ENCODE measurements around the gene PPP2R2D.

Gene PPP2R2D

DNA sequence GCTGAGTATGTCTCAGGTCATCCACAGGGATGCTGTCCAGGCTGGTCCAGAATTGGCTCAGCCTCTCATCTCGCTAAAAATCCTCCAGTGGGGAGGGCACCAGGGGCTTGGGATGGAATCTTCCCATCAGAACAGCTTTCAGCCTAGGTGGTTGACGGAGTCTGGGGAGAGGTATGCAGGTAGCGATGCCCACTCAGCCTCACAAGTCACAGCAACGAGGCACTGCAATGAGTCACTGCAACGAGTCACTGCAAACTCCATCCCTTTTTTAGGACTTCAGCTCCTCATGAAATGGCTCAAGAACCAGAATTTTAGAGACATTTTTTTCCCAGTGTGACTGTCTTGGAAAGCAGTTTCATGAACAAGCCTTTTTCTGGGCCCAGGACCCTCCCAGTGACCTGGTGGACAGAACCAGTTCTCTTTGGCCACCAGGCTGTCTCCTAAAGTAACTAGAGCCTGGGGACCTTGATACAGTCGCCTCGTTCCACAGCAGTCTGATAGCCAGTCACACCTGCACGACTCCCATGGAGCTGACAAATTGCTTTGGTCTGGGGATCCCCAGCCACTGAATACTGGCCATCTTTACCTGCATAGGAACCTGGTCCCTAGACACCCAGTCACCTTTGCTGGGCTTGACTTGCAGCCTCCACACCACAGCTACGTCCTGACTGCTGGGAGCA lies 41.3 kb upstream of the PPP2R2D start:
- no peak overlapping the region for H3K4me3 ChIP-seq (ENCODE audit: low read depth, low read length)
- TF ChIP-seq, protein P1, sequence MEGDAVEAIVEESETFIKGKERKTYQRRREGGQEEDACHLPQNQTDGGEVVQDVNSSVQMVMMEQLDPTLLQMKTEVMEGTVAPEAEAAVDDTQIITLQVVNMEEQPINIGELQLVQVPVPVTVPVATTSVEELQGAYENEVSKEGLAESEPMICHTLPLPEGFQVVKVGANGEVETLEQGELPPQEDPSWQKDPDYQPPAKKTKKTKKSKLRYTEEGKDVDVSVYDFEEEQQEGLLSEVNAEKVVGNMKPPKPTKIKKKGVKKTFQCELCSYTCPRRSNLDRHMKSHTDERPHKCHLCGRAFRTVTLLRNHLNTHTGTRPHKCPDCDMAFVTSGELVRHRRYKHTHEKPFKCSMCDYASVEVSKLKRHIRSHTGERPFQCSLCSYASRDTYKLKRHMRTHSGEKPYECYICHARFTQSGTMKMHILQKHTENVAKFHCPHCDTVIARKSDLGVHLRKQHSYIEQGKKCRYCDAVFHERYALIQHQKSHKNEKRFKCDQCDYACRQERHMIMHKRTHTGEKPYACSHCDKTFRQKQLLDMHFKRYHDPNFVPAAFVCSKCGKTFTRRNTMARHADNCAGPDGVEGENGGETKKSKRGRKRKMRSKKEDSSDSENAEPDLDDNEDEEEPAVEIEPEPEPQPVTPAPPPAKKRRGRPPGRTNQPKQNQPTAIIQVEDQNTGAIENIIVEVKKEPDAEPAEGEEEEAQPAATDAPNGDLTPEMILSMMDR (IDR thresholded peaks at IDR 0.05; ENCODE audit: insufficient read depth, low read depth, low read length, missing control alignments), result no peak
- no peak for DNase-seq (ENCODE audit: low read depth)

- no peak overlapping the region for H3K4me3 ChIP-seq (ENCODE audit: low read depth, low read length)
- DNase-seq (ENCODE audit: low read depth), result no peak
- TF ChIP-seq, protein P1 (IDR thresholded peaks at IDR 0.05; ENCODE audit: insufficient read depth, low read depth, low read length, missing control alignments), result no peak
Measured at GRCh38 chr10:131860311-131860710, 40.5 kb upstream of the PPP2R2D start.

GRCh38 chr10:131860806-131861440 lies 39.9 kb upstream of the PPP2R2D start:
- TF ChIP-seq, protein P1 (IDR thresholded peaks at IDR 0.05; ENCODE audit: insufficient read depth, low read depth, low read length, missing control alignments), result no peak
- no peak overlapping the region for H3K4me3 ChIP-seq (ENCODE audit: low read depth, low read length)
- no peak for DNase-seq (ENCODE audit: low read depth)

- TF ChIP-seq, protein P1 (IDR thresholded peaks at IDR 0.05; ENCODE audit: insufficient read depth, low read depth, low read length, missing control alignments), result no peak
- H3K4me3 ChIP-seq (ENCODE audit: low read depth, low read length), result no peak overlapping the region
- DNase-seq (ENCODE audit: low read depth), result no peak
Measured at GRCh38 chr10:131862548-131862947, 38.3 kb upstream of the PPP2R2D start.

DNA sequence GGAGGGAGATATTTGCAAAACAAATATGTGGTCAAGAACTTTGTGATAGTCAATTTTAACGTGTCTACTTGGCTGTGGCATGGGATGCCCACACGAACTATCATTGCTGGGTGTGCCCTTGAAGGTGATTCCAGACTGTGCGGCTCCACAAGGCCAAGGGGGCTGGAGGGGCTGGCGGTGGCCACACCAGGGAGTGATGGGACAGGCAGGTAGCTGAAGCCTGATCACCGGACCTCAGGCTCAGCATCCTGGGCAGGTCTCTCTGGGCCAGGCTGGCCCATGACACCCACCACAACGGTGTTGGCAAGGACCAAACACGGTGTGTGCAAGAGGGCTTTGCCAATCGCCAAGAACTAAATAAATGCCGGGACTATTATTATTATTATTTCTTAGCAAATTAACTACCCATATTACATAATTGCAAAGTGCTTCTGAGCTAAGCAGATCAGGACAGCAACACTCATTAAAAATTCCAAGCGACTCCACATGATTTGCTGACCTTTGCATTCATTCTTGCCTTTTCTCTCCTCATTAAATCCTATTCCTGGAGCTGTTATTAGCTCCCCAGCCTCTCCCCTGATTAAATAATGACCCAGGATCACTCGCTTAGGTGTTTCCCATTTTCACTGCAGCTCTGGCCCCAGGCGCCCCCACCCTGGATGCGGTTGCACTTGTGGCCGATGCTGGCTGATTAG lies 35.4 kb upstream of the PPP2R2D start:
- DNase-seq (ENCODE audit: low read depth), result no peak
- TF ChIP-seq, protein P1 (IDR thresholded peaks at IDR 0.05; ENCODE audit: insufficient read depth, low read depth, low read length, missing control alignments), result no peak

GRCh38 chr10:131866673-131867072 lies 34.1 kb upstream of the PPP2R2D start:
- DNase-seq (ENCODE audit: low read depth), result no peak
- TF ChIP-seq, protein P1 (IDR thresholded peaks at IDR 0.05; ENCODE audit: insufficient read depth, low read depth, low read length, missing control alignments), result no peak
- H3K4me3 ChIP-seq (ENCODE audit: low read depth, low read length), result no peak overlapping the region

More for the DNA sequence above, 35.4 kb upstream of the PPP2R2D start:
- no peak overlapping the region for H3K4me3 ChIP-seq (ENCODE audit: low read depth, low read length)

All from GM12865 (cell line).